GM18498 (cell line): ENCODE results near the gene SYT11.
"Not testable (repeated sequence)": the region's sequence is repeated elsewhere in the genome, so short reads cannot be mapped to it uniquely, and the experiment has no call there.

Source experiments
- ATAC-seq: cut with Tn5 transposase; IDR thresholded peaks from one replicate; pipeline ENCODE4 v1.9.1; 2021; ENCODE audit warnings: mild to moderate bottlenecking, moderate library complexity; ENCODE audit not compliant: unreplicated experiment

Gene SYT11

DNA sequence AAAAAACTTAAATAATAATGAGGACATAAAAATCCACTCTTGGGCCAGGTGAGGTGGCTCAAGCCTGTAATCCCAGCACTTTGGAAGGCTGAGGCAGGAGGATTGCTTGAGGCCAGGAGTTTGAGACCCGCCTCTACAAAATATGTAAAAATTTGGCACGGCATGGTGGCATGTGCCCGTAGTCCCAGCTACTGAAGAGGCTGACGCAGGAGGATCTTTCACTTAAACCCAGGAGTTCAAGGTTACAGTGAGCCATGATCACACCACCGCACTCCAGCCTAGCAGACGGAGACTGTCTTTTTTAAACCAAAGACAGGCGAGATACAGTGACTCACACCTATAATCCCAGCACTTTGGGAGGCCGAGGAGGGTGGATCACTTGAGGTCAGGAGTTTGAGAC lies 37.1 kb downstream of the SYT11 start:
- not testable (repeated sequence) for ATAC-seq

DNA sequence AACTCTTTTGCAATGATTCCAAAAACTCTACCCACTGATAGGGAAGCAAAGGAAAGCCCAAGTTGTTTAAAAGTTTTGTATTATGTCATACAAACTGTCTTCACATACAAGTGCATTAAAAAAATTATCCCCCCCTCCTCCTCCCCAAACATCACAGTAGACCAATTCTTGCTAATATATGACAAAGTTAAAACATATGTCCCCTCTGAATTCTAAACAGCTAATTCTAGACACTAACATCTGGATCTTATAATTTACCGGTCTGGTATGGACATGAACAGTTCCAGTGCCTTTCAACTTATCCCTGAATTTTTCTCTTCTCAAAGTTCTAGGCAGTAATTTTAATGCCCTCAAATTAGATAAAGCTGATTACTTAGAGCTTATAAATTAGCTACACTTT lies 38.4 kb downstream of the SYT11 start:
- no peak for ATAC-seq

GRCh38 chr1:155898888-155899287 lies 39.5 kb downstream of the SYT11 start:
- no peak for ATAC-seq

- ATAC-seq: no peak
Measured at GRCh38 chr1:155899683-155900082, 40.3 kb downstream of the SYT11 start.

GRCh38 chr1:155900161-155900560 lies 40.8 kb downstream of the SYT11 start:
- no peak for ATAC-seq

DNA sequence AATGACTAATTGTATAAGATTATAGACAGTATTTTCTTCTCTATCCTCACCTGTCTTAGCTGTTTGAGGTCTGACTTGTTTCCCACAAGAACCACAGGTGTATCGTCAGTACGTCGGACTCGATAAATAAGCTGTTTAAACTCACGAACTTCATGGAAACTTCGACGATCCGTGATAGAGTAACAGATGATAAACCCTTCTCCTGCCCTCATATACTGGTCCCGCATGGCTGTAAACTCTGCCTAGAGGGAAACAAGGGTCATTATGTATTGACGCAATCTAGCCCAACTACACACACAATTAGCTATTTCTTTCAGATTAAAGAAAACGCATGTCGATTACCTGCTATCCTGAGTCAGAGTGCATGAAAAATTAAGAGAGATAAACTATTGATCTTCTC lies 44.9 kb downstream of the SYT11 start:
- ATAC-seq: no peak

DNA sequence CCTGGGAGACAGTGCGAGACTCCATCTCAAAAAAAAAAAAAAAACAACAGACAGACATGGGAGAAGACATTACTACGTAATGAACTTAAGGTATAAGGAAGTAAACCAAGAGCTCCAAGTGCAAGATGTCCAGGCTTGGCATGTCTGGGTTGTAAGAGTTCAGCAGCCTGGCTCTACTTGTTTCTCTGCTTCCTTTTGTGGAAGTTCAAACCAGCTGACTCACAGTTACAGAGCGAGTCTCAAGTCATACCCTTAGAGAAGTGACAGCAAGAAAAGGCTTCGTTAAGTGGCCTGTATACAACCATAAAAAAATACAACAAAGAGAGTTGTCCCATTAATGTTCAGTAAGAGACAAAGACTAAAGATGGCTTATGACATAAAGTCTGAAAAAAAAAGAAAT lies 50.5 kb downstream of the SYT11 start:
- ATAC-seq: no peak

GRCh38 chr1:155910621-155911121 lies 51.3 kb downstream of the SYT11 start:
- ATAC-seq: peak; percentile 25

GRCh38 chr1:155911156-155912055 lies 52.0 kb downstream of the SYT11 start, which contains the start of gene RIT1:
RIT1 (minus strand) TSS chr1:155911349; CDS start chr1:155910761, 588 bp downstream.
- ATAC-seq: peak; percentile 87

DNA sequence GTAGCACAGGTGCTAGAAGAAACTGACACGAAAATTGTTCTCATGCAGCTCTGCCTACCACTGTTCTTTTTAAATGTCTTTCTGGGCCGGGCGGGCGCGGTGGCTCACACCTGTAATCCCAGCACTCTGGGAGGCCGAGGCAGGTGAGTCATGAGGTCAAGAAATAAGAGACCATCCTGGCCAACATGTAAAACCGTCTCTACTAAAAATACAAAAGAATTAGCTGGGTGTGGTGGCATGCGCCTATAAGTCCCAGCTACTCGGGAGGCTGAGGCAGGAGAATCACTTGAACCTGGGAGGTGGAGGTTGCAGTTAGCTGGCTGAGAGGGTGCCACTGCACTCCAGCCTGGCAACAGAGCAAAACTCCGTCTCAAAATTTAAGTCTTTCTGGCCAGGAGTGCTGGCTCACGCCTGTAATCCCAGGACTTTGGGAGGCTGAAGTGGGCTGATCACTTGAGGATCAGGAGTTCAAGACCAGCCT lies 52.7 kb downstream of the SYT11 start:
- no peak for ATAC-seq

DNA sequence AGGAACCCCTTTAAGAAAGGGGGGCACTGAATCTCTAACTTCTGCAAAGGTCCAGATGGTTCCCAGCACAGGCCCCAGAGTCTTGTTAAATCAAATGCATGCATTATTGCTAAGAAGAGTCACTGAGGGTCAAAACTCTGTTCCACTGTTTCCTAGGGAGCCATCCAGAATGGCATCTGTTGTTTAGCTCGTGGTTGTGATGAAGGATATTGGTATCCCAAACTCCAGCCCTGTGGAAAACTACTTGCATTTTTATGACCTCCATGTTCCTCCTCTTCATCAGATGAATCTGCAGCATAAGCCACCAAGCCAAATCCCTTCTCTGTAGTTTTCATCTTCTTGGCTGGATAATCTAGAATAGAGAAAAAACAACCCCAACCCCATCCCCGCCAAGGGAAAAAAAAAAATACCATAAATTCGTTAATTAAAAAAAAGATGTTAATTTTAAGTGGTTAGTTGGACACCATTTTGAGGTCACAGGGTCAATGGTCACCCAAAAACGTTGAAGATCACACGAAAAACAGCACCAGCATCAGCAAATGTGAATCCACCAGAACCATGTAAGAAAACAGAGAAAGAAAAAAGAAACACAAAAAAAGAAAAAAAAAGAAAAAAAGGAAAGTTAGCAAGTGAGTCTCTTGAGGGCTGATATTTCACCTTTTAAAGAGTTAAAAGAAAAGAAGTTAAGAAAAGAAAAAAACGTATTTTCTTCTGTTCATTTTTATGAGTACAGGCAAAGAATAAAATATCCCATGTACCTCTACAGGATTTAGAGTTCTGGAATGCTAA lies 54.8 kb downstream of the SYT11 start:
- no peak for ATAC-seq

- ATAC-seq: no peak
Measured at GRCh38 chr1:155918660-155919059, 59.3 kb downstream of the SYT11 start.

- ATAC-seq: no peak
Measured at GRCh38 chr1:155919801-155920200, 60.4 kb downstream of the SYT11 start.

GRCh38 chr1:155920717-155921116 lies 61.4 kb downstream of the SYT11 start:
- no peak for ATAC-seq

GRCh38 chr1:155925506-155925905 lies 66.1 kb downstream of the SYT11 start:
- ATAC-seq: no peak

GRCh38 chr1:155929057-155929456 lies 69.7 kb downstream of the SYT11 start:
- ATAC-seq: no peak

GRCh38 chr1:155930725-155931124 lies 71.4 kb downstream of the SYT11 start:
- ATAC-seq: not testable (repeated sequence)

GRCh38 chr1:155931332-155932038 lies 72.1 kb downstream of the SYT11 start:
- ATAC-seq: no peak

DNA sequence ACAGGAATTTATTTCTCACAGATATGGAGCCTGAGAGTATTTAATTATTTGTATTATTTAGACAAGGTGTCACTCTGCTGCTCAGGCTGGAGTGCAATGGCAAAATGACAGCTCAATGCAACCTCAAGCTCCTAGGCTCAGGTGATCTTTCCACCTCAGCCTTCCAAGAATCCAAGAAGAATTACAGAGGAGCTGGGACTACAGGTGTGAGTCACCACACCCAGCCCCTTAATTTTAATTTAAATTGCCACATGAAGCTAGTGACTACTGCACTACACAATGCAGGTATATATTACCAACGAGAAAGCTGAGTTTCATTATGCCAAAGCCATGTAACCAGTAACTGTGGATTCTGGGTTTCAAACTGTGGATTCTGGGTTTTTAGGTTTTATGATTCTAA lies 72.7 kb downstream of the SYT11 start:
- ATAC-seq: no peak

GRCh38 chr1:155932487-155932886 lies 73.1 kb downstream of the SYT11 start:
- no peak for ATAC-seq

DNA sequence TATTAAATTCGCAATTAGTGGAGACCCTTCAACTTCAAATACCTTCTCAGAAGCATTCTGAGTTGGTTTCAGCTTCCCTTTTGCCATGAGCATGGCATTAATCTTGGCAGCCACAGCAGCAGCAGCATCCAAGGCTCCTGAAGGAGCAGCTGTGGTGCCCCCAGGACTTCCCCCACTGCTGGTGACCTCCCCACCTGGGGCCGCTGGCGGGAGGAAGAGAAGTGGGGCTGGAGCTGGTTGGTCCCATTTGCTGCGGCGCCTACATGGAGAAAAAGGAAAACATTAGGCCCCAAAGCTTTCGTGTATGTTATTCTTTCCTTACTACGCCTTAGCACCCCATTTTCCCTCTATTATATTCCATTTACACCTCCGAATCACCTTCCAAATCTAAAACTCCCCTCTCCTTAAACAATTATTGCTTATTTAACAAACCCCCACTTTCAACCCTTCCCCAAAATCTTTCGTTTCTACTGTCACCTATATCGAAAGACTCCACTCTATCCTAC lies 74.3 kb downstream of the SYT11 start:
- no peak for ATAC-seq
